DOHH2 (cell line): ENCODE measurements around the gene GRIP2.

Source experiments
- EZH2phosphoT487 ChIP-seq: fragments of 200-600 bp; sonication (generic); IDR thresholded peaks from 2 replicates; pipeline ENCODE4 v1.6.1; 2017; ENCODE audit warnings: borderline replicate concordance, mild to moderate bottlenecking, antibody characterized with exemption, low read length, moderate library complexity, mixed read lengths
- TF ChIP-seq, protein P1 (sequence below): fragments of 200-600 bp; sonication (generic); IDR thresholded peaks from one replicate; pipeline ENCODE4 v1.5.1; 2014; ENCODE audit warnings: antibody characterized with exemption, mild to moderate bottlenecking, low read depth, low read length; ENCODE audit not compliant: poor library complexity, severe bottlenecking

DNA sequence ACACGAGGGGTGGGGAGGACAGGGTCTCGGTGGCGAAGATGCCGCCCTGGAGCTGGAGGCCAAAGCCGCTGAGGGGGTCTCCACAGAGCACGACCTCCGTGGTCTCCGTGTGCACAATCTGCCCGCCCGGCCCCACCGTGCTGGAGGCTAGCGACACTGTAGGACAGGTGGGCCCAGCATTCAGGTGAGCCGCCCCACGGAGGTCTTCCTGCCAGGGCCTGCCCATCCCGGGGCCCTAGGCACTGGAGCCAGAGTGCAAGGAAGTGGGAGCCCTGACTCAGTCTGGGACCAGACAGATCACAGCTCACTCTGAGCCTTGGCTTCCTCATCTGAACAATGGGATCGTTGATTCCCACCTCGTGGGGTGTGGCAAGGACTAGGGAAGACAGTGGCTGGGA lies 25.8 kb downstream of the GRIP2 start:
- TF ChIP-seq, protein P1, sequence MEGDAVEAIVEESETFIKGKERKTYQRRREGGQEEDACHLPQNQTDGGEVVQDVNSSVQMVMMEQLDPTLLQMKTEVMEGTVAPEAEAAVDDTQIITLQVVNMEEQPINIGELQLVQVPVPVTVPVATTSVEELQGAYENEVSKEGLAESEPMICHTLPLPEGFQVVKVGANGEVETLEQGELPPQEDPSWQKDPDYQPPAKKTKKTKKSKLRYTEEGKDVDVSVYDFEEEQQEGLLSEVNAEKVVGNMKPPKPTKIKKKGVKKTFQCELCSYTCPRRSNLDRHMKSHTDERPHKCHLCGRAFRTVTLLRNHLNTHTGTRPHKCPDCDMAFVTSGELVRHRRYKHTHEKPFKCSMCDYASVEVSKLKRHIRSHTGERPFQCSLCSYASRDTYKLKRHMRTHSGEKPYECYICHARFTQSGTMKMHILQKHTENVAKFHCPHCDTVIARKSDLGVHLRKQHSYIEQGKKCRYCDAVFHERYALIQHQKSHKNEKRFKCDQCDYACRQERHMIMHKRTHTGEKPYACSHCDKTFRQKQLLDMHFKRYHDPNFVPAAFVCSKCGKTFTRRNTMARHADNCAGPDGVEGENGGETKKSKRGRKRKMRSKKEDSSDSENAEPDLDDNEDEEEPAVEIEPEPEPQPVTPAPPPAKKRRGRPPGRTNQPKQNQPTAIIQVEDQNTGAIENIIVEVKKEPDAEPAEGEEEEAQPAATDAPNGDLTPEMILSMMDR: no peak
- no peak for TF ChIP-seq EZH2phosphoT487
